HepG2 (cell line): Measurements from ENCODE around the gene TIMM17A. TPM values are rescaled to one million over a fixed set of nuclear protein-coding genes. Genes with fewer than 3 reads are reported as not detected.

Experiments
- ATRX ChIP-seq: sonication (generic); formaldehyde crosslinking; IDR thresholded peaks from 2 replicates; pipeline ENCODE4 v1.4.0; 2020; ENCODE audit warnings: missing genetic modification reagents, borderline replicate concordance
- E2F2 ChIP-seq: sonication (generic); formaldehyde crosslinking; IDR thresholded peaks from 2 replicates; pipeline ENCODE4 v1.4.0; 2020; ENCODE audit warnings: missing genetic modification reagents, borderline replicate concordance
- GABPA ChIP-seq, 2 experiments: IDR thresholded peaks; 2 replicates each; pipeline ENCODE4 v1.6.1; 2011 to 2016; ENCODE audit warnings: low read depth in 2 of 2, low read length in 1 of 2, missing biosample characterization in 1 of 2, missing genetic modification characterization in 1 of 2
- HOXA7 ChIP-seq: sonication (generic); formaldehyde crosslinking; IDR thresholded peaks from 2 replicates; pipeline ENCODE4 v1.8.1; 2022; ENCODE audit warnings: mild to moderate bottlenecking, missing genetic modification reagents, moderate library complexity
- MATR3 ChIP-seq: sonication (generic); formaldehyde crosslinking; IDR thresholded peaks from 2 replicates; pipeline ENCODE4 v1.4.0; 2020; ENCODE audit warnings: missing genetic modification reagents
- NFE2L1 ChIP-seq: sonication (generic); formaldehyde crosslinking; IDR thresholded peaks from 2 replicates; pipeline ENCODE4 v1.4.0; 2020; ENCODE audit warnings: missing genetic modification reagents, mild to moderate bottlenecking, borderline replicate concordance
- SAP130 ChIP-seq: IDR thresholded peaks from 2 replicates; pipeline ENCODE4 v1.6.1; 2016; ENCODE audit warnings: low read depth
- ZC3H4 ChIP-seq: sonication (generic); formaldehyde crosslinking; IDR thresholded peaks from 2 replicates; pipeline ENCODE4 v1.4.0; 2020; ENCODE audit warnings: missing genetic modification reagents, borderline replicate concordance
- ZNF678 ChIP-seq: sonication (generic); formaldehyde crosslinking; IDR thresholded peaks from 2 replicates; pipeline ENCODE4 v1.4.0; 2020; ENCODE audit warnings: mild to moderate bottlenecking, missing genetic modification reagents
- polyA plus RNA-seq, 8 experiments: library from polyadenylated mRNA; depleted of rRNA in 3 of 8; stranded (reverse) in 7 of 8; unstranded in 1 of 8; fragments of >200 nt; fragmentation: Illumina TruSeq in 4 of 8; extraction: Trizol in 4 of 8; gene quantifications; 2 replicates each; pipeline versions ENCODE4 v1.2.1 to v1.2.3, GENCODE V29; 2011 to 2016; ENCODE audit warnings: low read depth in 4 of 8, missing spikeins in 1 of 8, mixed read lengths in 1 of 8; ENCODE audit not compliant: insufficient read depth in 1 of 8
- total RNA-seq, 5 experiments: library from RNA; depleted of rRNA; stranded (reverse); fragments of >200 nt; fragmentation: Illumina TruSeq; extraction: Trizol; gene quantifications; 2 replicates each; pipeline ENCODE4 v1.2.3, GENCODE V29; 2016; ENCODE audit warnings: low read depth in 1 of 5
- TF ChIP-seq, protein P1 (sequence below): sonication (generic); formaldehyde crosslinking; IDR thresholded peaks from 2 replicates; pipeline ENCODE4 v1.9.0; 2021; ENCODE audit warnings: mild to moderate bottlenecking, missing genetic modification reagents
- TF ChIP-seq, protein P2 (sequence below): sonication (generic); formaldehyde crosslinking; IDR thresholded peaks from 2 replicates; pipeline ENCODE4 v1.8.0; 2022; ENCODE audit warnings: mild to moderate bottlenecking, missing genetic modification reagents; ENCODE audit not compliant: insufficient replicate concordance

Gene TIMM17A
- total and polyA plus RNA-seq, 2 of the 13 experiments (the other 11 are each of a cell fraction or from before 2014, with no cell fraction given), result 50.8 to 97.8 TPM

DNA sequence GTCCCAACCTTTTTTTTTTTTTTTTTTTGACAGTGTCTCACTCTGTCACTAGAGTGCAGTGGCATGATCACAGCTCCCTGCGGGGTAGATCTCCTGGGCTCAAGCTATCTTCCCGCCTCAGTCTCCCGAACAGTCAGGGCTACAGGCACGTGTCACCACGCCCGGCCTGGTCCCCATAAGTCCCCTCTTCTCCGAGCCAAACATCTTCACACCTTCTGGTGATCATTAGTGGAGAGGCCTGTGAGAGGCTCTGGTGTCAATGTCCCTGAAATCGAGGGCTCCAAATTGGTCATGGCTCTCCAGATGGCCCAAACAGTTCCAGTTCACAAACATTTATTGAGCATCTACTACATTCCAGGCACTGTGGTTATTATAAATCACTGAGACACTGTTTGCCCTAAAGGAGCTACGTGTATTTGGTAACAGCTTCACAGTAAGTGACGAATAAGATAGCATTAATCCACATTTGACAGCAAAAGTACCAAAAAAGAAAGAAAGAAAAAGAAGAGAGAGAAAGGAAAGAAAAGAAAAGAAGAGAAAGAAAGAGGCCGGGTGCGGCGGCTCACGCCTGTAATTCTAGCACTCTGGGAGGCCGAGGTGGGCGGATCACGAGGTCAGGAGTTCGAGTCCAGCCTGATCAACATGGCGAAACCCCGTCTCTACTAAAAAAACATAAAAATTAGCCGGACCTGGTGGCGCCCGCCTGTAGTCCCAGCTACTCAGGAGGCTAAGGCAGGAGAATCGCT, 867 bp upstream of the TIMM17A start (continued):
- no peak for TF ChIP-seq NFE2L1
- TF ChIP-seq, protein P1, sequence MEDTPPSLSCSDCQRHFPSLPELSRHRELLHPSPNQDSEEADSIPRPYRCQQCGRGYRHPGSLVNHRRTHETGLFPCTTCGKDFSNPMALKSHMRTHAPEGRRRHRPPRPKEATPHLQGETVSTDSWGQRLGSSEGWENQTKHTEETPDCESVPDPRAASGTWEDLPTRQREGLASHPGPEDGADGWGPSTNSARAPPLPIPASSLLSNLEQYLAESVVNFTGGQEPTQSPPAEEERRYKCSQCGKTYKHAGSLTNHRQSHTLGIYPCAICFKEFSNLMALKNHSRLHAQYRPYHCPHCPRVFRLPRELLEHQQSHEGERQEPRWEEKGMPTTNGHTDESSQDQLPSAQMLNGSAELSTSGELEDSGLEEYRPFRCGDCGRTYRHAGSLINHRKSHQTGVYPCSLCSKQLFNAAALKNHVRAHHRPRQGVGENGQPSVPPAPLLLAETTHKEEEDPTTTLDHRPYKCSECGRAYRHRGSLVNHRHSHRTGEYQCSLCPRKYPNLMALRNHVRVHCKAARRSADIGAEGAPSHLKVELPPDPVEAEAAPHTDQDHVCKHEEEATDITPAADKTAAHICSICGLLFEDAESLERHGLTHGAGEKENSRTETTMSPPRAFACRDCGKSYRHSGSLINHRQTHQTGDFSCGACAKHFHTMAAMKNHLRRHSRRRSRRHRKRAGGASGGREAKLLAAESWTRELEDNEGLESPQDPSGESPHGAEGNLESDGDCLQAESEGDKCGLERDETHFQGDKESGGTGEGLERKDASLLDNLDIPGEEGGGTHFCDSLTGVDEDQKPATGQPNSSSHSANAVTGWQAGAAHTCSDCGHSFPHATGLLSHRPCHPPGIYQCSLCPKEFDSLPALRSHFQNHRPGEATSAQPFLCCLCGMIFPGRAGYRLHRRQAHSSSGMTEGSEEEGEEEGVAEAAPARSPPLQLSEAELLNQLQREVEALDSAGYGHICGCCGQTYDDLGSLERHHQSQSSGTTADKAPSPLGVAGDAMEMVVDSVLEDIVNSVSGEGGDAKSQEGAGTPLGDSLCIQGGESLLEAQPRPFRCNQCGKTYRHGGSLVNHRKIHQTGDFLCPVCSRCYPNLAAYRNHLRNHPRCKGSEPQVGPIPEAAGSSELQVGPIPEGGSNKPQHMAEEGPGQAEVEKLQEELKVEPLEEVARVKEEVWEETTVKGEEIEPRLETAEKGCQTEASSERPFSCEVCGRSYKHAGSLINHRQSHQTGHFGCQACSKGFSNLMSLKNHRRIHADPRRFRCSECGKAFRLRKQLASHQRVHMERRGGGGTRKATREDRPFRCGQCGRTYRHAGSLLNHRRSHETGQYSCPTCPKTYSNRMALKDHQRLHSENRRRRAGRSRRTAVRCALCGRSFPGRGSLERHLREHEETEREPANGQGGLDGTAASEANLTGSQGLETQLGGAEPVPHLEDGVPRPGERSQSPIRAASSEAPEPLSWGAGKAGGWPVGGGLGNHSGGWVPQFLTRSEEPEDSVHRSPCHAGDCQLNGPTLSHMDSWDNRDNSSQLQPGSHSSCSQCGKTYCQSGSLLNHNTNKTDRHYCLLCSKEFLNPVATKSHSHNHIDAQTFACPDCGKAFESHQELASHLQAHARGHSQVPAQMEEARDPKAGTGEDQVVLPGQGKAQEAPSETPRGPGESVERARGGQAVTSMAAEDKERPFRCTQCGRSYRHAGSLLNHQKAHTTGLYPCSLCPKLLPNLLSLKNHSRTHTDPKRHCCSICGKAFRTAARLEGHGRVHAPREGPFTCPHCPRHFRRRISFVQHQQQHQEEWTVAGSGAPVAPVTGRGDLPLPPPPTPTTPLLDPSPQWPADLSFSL, result no peak
- no peak for TF ChIP-seq ZNF678 (CRISPR knock-in tag)
- no peak for TF ChIP-seq SAP130
- TF ChIP-seq ZC3H4 (CRISPR knock-in tag), result no peak
- no peak for TF ChIP-seq E2F2 (CRISPR knock-in tag)
- no peak for TF ChIP-seq HOXA7
- TF ChIP-seq, protein P2, sequence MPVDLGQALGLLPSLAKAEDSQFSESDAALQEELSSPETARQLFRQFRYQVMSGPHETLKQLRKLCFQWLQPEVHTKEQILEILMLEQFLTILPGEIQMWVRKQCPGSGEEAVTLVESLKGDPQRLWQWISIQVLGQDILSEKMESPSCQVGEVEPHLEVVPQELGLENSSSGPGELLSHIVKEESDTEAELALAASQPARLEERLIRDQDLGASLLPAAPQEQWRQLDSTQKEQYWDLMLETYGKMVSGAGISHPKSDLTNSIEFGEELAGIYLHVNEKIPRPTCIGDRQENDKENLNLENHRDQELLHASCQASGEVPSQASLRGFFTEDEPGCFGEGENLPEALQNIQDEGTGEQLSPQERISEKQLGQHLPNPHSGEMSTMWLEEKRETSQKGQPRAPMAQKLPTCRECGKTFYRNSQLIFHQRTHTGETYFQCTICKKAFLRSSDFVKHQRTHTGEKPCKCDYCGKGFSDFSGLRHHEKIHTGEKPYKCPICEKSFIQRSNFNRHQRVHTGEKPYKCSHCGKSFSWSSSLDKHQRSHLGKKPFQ (CRISPR knock-in tag), result no peak
- no peak for TF ChIP-seq MATR3 (CRISPR knock-in tag)
- TF ChIP-seq ATRX (CRISPR knock-in tag), result no peak
- no peak for TF ChIP-seq GABPA (IDR thresholded peaks at IDR 0.05; ENCODE audit: low read depth, low read length)
- TF ChIP-seq GABPA (CRISPR knock-in tag; IDR thresholded peaks at IDR 0.05; ENCODE audit: low read depth), result no peak
